ENCODE measurements around the gene LDB3. TPM values are rescaled to one million over a fixed set of nuclear protein-coding genes. Genes with fewer than 3 reads are reported as not detected.

Gene LDB3
- total RNA-seq, 1 experiment from 2014 or later = 8.3 TPM

DNA sequence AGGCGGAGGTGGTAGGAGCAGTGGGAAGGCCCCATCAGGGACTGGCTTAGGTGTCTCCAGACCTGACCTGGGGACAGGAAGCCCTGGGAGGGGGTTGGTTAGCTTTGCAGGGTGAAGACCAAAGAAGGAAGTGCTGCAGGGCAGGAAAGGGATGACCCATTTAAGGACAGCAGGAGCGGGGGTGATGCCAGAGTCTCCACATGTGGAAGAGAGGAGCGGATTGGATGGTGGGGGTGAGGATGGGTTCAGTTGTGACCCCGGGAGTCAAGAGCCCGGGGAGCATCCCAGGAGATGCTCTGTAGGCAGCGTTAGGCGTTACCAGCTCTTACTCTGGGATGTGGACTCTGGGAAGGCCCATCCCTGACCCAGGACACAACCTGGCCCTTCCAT lies 3.1 kb upstream of the LDB3 start:
- Histone ChIP-seq H3K4me1 (ENCODE audit: low read length) (peaks cover 48% of the 10 kb centered on the region), H3K27me3 (ENCODE audit: low read length) (no peaks in the 10 kb centered on the region), H4K20me1 (ENCODE audit: insufficient read depth, low read depth, low read length) (no peaks in the 10 kb centered on the region), H3K9ac (ENCODE audit: low read length) (no peak overlapping the region), H3K4me2 (ENCODE audit: low read depth, low read length, poor library complexity, severe bottlenecking) (no peak overlapping the region), H3K4me3 (ENCODE audit: low read length) (no peak overlapping the region), H2AFZ (ENCODE audit: low read length) (no peak overlapping the region), H3K36me3 (ENCODE audit: insufficient read depth, low read length) (no peaks in the 10 kb centered on the region), H3K9me3 (ENCODE audit: low read length) (no peaks in the 10 kb centered on the region), H3K27ac (ENCODE audit: low read length) (no peak overlapping the region), H3K79me2 (ENCODE audit: low read length) (no peaks in the 10 kb centered on the region; the same call in 1 of the 2 replicates), H3K9me2 (replicated peaks; ENCODE audit: insufficient read depth, low read length) (no peaks in the 10 kb centered on the region)
- DNase-seq = no peak

DNA sequence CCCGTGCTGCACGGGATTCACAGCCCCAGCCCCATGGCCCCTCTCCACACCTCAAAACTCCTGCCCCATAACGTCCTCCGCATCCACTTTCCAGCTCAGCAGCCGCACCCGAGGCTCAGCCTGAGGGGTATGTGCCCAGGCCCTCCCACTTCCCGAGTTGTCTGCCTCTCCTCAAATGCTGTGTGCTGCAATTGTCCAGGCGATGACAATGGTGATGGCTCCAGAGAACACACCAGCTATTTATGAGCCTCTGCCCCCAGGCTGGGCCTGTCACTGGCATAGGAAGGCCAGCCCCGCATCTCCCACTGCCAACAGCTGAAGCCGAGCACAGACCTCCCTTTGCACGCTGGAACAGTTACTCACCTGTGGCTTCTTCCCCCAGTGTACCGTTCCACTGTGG lies 2.4 kb upstream of the LDB3 start:
- no peaks in the 10 kb centered on the region for H3K9me3 ChIP-seq (ENCODE audit: low read length)
- no peak overlapping the region for H3K27ac ChIP-seq (ENCODE audit: low read length)
- DNase-seq = no peak
- H4K20me1 ChIP-seq (ENCODE audit: insufficient read depth, low read depth, low read length) = no peaks in the 10 kb centered on the region
- H3K4me2 ChIP-seq (ENCODE audit: low read depth, low read length, poor library complexity, severe bottlenecking) = peak overlapping the region; percentile 89
- no peaks in the 10 kb centered on the region for H3K9me2 ChIP-seq (replicated peaks; ENCODE audit: insufficient read depth, low read length)
- H3K27me3 ChIP-seq (ENCODE audit: low read length) = no peaks in the 10 kb centered on the region
- peak overlapping the region; percentile 6; the same call in 1 of the 2 replicates for H3K9ac ChIP-seq (ENCODE audit: low read length)
- no peaks in the 10 kb centered on the region for H3K36me3 ChIP-seq (ENCODE audit: insufficient read depth, low read length)
- no peak overlapping the region for H2AFZ ChIP-seq (ENCODE audit: low read length)
- no peaks in the 10 kb centered on the region; the same call in 1 of the 2 replicates for H3K79me2 ChIP-seq (ENCODE audit: low read length)
- H3K4me1 ChIP-seq (ENCODE audit: low read length) = peaks cover 54% of the 10 kb centered on the region
- H3K4me3 ChIP-seq (ENCODE audit: low read length) = no peak overlapping the region

DNA sequence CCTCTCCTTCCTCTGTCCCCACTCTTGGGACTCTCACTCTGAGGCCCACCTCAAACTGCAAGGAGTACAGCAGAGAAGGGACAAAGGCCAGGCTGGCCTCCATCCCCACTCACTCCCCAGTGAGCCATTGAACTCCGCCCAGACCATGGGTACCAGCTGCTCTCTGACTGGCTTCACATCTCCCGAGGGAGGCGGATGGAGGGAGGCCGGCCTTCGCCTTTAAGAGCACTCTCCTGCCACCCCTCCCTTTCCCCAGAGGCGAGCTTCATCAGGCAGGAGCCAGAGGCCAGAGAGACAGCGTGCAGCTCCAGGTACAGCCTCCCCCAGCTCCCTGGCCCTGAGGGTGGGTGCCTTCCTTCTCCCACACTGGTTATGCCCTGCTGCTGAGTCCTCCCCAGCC lies 1.8 kb upstream of the LDB3 start:
- Histone ChIP-seq H3K9me2 (replicated peaks; ENCODE audit: insufficient read depth, low read length) (no peaks in the 10 kb centered on the region), H3K27ac (ENCODE audit: low read length) (peak overlapping the region; percentile 89), H3K36me3 (ENCODE audit: insufficient read depth, low read length) (no peaks in the 10 kb centered on the region), H4K20me1 (ENCODE audit: insufficient read depth, low read depth, low read length) (no peaks in the 10 kb centered on the region), H3K9me3 (ENCODE audit: low read length) (no peaks in the 10 kb centered on the region), H3K4me1 (ENCODE audit: low read length) (peaks cover 61% of the 10 kb centered on the region), H2AFZ (ENCODE audit: low read length) (no peak overlapping the region), H3K79me2 (ENCODE audit: low read length) (no peaks in the 10 kb centered on the region; the same call in 1 of the 2 replicates), H3K27me3 (ENCODE audit: low read length) (no peaks in the 10 kb centered on the region), H3K4me3 (ENCODE audit: low read length) (peak overlapping the region; percentile 67), H3K4me2 (ENCODE audit: low read depth, low read length, poor library complexity, severe bottlenecking) (peak overlapping the region; percentile 89), H3K9ac (ENCODE audit: low read length) (peak overlapping the region; percentile 76)
- DNase-seq = peak; percentile 61

DNA sequence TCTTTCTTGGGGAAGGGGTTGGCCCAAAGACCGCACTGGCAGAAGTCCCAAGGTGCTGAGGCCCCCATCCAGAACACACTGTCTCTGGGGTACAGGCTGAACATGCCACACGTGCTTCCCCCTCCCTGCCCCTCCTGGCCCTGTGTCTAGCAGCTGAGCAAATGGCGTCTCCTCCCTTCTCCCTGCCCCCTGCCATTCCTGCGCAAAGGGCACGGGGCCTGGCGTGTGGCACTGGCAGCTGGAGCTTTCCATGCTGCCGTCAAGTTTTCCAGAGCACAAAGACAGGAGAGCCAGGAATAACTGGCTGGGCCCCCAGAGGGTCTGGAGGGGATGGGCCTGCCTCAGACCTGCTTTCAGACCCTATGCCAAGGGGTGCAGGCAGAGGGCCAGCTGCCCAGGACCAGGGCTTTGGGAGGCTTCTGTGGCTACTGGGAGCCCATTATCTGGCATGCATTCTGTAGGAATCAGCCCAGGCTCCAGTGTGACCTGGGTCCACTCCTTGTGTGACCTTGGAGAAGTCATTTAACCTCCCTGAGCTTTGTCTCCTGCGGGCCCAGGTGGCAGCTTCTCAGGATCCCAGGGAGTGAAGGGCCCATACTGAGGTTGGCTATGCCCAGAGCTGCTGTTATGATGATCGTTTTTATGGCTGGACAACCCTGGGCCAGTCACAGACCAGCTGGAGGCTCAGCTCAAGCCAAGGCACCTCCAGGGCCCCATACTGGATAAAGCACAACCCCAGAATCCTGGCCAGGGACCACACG lies 710 bp upstream of the LDB3 start:
- Histone ChIP-seq H3K9me2 (replicated peaks; ENCODE audit: insufficient read depth, low read length) (no peaks in the 10 kb centered on the region), H3K36me3 (ENCODE audit: insufficient read depth, low read length) (no peaks in the 10 kb centered on the region), H3K9me3 (ENCODE audit: low read length) (no peaks in the 10 kb centered on the region), H3K27ac (ENCODE audit: low read length) (peak overlapping the region; percentile 89), H2AFZ (ENCODE audit: low read length) (no peak overlapping the region), H3K9ac (ENCODE audit: low read length) (peak overlapping the region; percentile 76), H3K4me1 (ENCODE audit: low read length) (peaks cover 72% of the 10 kb centered on the region), H3K79me2 (ENCODE audit: low read length) (no peaks in the 10 kb centered on the region; the same call in 1 of the 2 replicates), H3K4me3 (ENCODE audit: low read length) (peak overlapping the region; percentile 67), H3K4me2 (ENCODE audit: low read depth, low read length, poor library complexity, severe bottlenecking) (peak overlapping the region; percentile 89), H4K20me1 (ENCODE audit: insufficient read depth, low read depth, low read length) (no peaks in the 10 kb centered on the region), H3K27me3 (ENCODE audit: low read length) (no peaks in the 10 kb centered on the region)
- DNase-seq = no peak

DNA sequence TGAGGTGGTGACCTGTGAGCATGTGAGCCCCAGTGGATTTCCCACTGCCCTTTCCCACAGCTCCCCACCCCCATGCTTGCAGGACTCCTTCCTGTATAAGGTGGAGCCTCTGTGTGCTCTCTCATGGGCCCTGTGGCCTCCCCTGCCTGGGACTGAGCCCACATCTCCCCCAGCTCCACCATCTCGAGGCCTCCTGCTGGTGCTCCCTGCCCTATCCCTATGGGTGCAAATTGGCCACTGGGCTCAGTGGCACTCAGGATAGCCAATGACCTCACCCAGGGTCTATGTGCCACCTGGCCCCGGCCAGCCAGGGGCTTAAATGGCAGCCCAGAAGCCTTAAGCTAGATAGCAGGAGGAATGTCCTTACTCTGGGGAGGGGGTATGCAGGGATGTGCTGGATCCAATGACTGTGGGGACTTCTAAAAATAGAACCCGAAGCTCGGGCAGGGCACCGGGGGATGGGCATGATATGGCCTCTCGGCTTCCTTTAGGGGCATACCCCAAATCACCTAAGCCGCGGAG lies 2.0 kb downstream of the LDB3 start:
- Histone ChIP-seq H3K9me2 (replicated peaks; ENCODE audit: insufficient read depth, low read length) (no peaks in the 10 kb centered on the region), H3K9ac (ENCODE audit: low read length) (peak overlapping the region; percentile 76), H3K9me3 (ENCODE audit: low read length) (no peaks in the 10 kb centered on the region), H3K4me1 (ENCODE audit: low read length) (peaks cover 99% of the 10 kb centered on the region), H3K36me3 (ENCODE audit: insufficient read depth, low read length) (no peaks in the 10 kb centered on the region), H3K4me3 (ENCODE audit: low read length) (peak overlapping the region; percentile 36; the same call in 1 of the 2 replicates), H3K4me2 (ENCODE audit: low read depth, low read length, poor library complexity, severe bottlenecking) (peak overlapping the region; percentile 89), H3K27ac (ENCODE audit: low read length) (peak overlapping the region; percentile 89), H3K27me3 (ENCODE audit: low read length) (no peaks in the 10 kb centered on the region), H2AFZ (ENCODE audit: low read length) (no peak overlapping the region), H4K20me1 (ENCODE audit: insufficient read depth, low read depth, low read length) (no peaks in the 10 kb centered on the region), H3K79me2 (ENCODE audit: low read length) (no peaks in the 10 kb centered on the region; the same call in 1 of the 2 replicates)
- DNase-seq = no peak

DNA sequence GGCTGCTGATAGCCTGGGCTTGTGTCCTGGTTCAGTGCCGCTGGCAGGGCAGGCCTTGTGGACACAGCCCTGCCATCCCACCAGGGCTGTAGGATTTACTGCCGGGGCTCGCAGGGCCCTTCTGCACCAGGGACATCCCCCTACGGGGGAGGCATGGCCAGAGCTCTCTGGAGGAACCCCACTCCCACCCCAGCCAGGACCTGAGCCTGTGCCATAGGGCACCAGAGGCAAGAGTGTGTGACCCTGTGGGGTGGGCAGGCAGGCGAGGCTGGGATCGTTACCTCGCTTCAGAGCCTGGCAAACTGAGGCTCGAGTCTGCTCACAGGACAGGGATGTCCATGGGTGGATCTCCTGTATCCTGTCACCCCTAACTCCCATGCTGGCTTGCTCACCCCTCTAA lies 2.6 kb downstream of the LDB3 start:
- Histone ChIP-seq H3K9me3 (ENCODE audit: low read length) (no peaks in the 10 kb centered on the region), H3K4me2 (ENCODE audit: low read depth, low read length, poor library complexity, severe bottlenecking) (peak overlapping the region; percentile 89), H3K4me1 (ENCODE audit: low read length) (peaks cover 100% of the 10 kb centered on the region), H3K27ac (ENCODE audit: low read length) (peak overlapping the region; percentile 89), H3K9me2 (replicated peaks; ENCODE audit: insufficient read depth, low read length) (no peaks in the 10 kb centered on the region), H3K4me3 (ENCODE audit: low read length) (peak overlapping the region; percentile 36; the same call in 1 of the 2 replicates), H3K27me3 (ENCODE audit: low read length) (no peaks in the 10 kb centered on the region), H3K36me3 (ENCODE audit: insufficient read depth, low read length) (no peaks in the 10 kb centered on the region), H4K20me1 (ENCODE audit: insufficient read depth, low read depth, low read length) (no peaks in the 10 kb centered on the region), H2AFZ (ENCODE audit: low read length) (no peak overlapping the region), H3K79me2 (ENCODE audit: low read length) (no peaks in the 10 kb centered on the region; the same call in 1 of the 2 replicates), H3K9ac (ENCODE audit: low read length) (peak overlapping the region; percentile 20; the same call in 1 of the 2 replicates)
- DNase-seq = no peak

DNA sequence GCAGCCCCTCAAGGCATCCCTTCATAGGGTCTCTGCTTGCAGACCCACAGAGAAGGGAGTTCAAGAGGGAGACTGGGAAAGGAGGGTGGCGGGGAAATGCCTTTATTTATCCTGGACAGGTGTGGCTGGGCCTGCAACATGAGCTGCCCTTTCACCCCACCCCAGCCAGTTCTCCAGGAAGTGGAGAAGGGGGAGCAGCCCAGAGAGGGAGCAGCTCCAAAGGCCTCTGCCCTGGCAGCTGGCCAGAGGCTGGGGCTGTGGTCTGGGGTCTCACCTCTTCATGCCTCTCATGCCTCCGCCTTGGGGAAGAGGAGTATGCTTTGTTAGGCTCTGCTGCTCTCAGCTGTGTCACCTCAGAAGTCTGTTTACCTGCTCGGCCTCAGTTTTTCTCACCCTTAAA lies 3.1 kb downstream of the LDB3 start:
- H3K27me3 ChIP-seq (ENCODE audit: low read length) = no peaks in the 10 kb centered on the region
- peak overlapping the region; percentile 36; the same call in 1 of the 2 replicates for H3K4me3 ChIP-seq (ENCODE audit: low read length)
- no peak overlapping the region for H2AFZ ChIP-seq (ENCODE audit: low read length)
- no peaks in the 10 kb centered on the region; the same call in 1 of the 2 replicates for H3K79me2 ChIP-seq (ENCODE audit: low read length)
- H4K20me1 ChIP-seq (ENCODE audit: insufficient read depth, low read depth, low read length) = no peaks in the 10 kb centered on the region
- H3K9me2 ChIP-seq (replicated peaks; ENCODE audit: insufficient read depth, low read length) = no peaks in the 10 kb centered on the region
- H3K9me3 ChIP-seq (ENCODE audit: low read length) = no peaks in the 10 kb centered on the region
- peak overlapping the region; percentile 89 for H3K4me2 ChIP-seq (ENCODE audit: low read depth, low read length, poor library complexity, severe bottlenecking)
- H3K36me3 ChIP-seq (ENCODE audit: insufficient read depth, low read length) = no peaks in the 10 kb centered on the region
- DNase-seq = no peak
- peak overlapping the region; percentile 89 for H3K27ac ChIP-seq (ENCODE audit: low read length)
- peaks cover 98% of the 10 kb centered on the region for H3K4me1 ChIP-seq (ENCODE audit: low read length)
- peak overlapping the region; percentile 20; the same call in 1 of the 2 replicates for H3K9ac ChIP-seq (ENCODE audit: low read length)

DNA sequence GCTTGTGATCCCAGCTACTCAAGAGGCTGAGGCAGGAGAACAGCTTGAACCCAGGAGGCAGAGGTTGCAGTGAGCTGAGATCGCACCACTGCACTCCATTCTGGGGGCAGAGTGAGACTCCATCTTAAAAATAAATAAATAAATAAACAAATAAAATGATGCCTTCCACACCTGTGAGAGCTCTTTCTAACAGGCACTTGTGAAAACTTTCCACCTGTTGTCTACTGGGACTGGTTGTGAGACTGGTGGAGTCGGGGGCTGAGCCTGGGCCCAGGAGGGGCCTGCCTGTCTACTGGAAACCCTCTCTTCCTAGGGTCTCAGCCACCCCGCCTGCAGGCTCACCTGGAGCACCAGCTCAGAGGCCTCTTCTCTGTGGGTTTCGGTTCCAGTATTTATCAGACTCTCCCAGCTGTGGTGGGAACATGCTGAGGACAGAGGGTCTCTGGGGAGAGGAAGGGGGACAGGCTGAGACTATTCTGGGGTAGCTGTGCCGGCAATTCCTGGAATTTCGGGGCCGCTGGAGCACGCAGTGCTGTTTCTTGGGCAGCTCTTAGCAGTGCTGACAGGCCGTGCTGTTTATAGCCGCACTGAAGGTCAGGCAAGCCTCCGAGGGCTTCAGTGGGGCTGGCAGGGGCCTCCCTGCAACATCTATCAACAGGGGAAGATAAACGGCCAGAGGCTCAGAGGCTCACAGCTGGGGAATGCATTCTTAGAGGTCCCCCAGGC lies 3.8 kb downstream of the LDB3 start:
- Histone ChIP-seq H3K27me3 (ENCODE audit: low read length) (no peaks in the 10 kb centered on the region), H3K4me1 (ENCODE audit: low read length) (peaks cover 98% of the 10 kb centered on the region), H3K27ac (ENCODE audit: low read length) (peak overlapping the region; percentile 89), H3K79me2 (ENCODE audit: low read length) (no peaks in the 10 kb centered on the region; the same call in 1 of the 2 replicates), H4K20me1 (ENCODE audit: insufficient read depth, low read depth, low read length) (no peaks in the 10 kb centered on the region), H2AFZ (ENCODE audit: low read length) (no peak overlapping the region), H3K9me3 (ENCODE audit: low read length) (no peaks in the 10 kb centered on the region), H3K4me2 (ENCODE audit: low read depth, low read length, poor library complexity, severe bottlenecking) (peak overlapping the region; percentile 76), H3K4me3 (ENCODE audit: low read length) (peak overlapping the region; percentile 52; the same call in 1 of the 2 replicates), H3K9me2 (replicated peaks; ENCODE audit: insufficient read depth, low read length) (no peaks in the 10 kb centered on the region), H3K36me3 (ENCODE audit: insufficient read depth, low read length) (no peaks in the 10 kb centered on the region), H3K9ac (ENCODE audit: low read length) (peak overlapping the region; percentile 69)
- DNase-seq = peak; percentile 44
